ENCODE measurements around the gene PTK6.
A peak's percentile ranks its signal among the peaks of the same experiment; 100 is the strongest.

Gene PTK6

DNA sequence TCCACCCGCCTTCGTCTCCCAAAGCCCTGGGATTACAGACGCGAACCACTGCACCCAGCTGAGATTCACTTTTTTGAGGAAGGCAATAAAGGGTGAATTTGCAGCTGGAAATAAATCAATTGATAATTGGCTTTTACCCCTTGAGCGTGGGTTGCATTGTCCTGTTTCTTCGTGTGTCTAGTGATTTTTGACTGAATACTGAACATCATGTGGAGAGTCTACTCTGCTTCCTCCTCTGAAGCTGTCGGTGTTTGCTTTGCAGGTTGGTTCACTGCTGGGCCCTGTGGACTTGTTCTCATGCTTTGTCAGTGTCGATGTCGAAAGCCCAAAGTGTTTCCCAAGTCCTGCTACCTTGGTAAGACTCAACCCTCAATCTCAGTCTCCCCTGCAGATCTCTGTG, 32.5 kb downstream of the PTK6 start:
- no peak overlapping the region for H3K4me3 Mint-ChIP-seq
- no peak for ATAC-seq
- H3K9me3 Mint-ChIP-seq, result peaks cover 4% of the 10 kb centered on the region
- H3K36me3 Mint-ChIP-seq, result no peaks in the 10 kb centered on the region
- no peak overlapping the region for H3K27ac Mint-ChIP-seq
- no peaks in the 10 kb centered on the region for H3K4me1 Mint-ChIP-seq
- H3K27me3 Mint-ChIP-seq, result peaks cover 41% of the 10 kb centered on the region

DNA sequence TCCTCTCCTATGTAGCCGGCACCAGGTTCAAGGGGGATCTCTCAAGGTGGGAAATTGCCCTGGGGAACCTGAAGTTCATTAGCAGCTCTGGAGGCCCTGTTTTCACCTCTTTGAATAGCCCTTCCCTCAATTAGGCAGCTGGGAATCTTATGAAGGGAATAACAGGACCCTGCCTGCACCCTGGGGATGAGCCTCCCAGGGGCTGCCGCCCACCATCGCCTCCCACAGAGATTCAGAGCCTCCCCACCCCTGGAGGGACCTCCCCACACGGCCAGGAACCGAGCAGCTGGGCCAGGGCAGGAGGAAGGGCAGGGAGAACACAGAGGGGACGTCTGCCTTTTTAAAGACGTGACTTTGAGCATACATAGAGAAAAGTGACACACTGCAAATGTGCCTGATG, 33.7 kb downstream of the PTK6 start:
- H3K36me3 Mint-ChIP-seq, result no peaks in the 10 kb centered on the region
- H3K4me3 Mint-ChIP-seq, result no peak overlapping the region
- no peak overlapping the region for H3K27ac Mint-ChIP-seq
- H3K9me3 Mint-ChIP-seq, result peaks cover 4% of the 10 kb centered on the region
- H3K27me3 Mint-ChIP-seq, result peaks cover 29% of the 10 kb centered on the region
- no peak for ATAC-seq
- no peaks in the 10 kb centered on the region for H3K4me1 Mint-ChIP-seq

DNA sequence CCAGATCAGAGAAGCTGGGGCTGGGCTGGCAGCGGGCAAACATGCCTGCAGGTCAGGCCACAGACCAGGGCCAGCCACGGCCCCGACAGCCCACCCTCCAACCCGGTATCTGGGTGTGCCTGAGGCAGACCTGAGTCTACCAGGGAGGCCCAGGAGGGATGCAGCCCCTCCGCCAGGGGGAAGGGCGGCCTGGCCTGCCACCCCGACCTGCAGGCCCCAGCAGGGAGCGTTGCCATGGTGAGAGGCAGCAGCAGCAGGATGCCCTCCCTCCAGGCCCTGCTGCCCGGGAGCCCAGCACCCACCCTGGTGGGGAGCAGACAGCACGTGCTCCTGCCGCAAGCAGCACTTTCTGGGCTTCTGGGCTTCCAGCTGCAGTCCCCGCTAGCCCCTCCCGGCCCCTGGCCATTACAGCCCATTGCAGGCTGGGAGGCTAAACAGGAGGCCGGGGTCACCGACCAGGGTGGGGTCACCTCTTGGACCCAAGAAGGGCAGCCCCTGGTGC, 34.5 kb downstream of the PTK6 start:
- ATAC-seq, result no peak
- no peak overlapping the region for H3K27ac Mint-ChIP-seq
- H3K9me3 Mint-ChIP-seq, result peaks cover 4% of the 10 kb centered on the region

GRCh38 chr20:63501818-63502670, 35.1 kb downstream of the PTK6 start:
- Mint-ChIP-seq H3K4me1 (peaks cover 3% of the 10 kb centered on the region), H3K36me3 (no peaks in the 10 kb centered on the region), H3K27ac (no peak overlapping the region), H3K9me3 (peaks cover 4% of the 10 kb centered on the region), H3K4me3 (no peak overlapping the region), H3K27me3 (peaks cover 30% of the 10 kb centered on the region)
- no peak for ATAC-seq

More for the DNA sequence above, 34.5 kb downstream of the PTK6 start:
- Mint-ChIP-seq H3K36me3 (no peaks in the 10 kb centered on the region), H3K4me3 (no peak overlapping the region), H3K27me3 (peaks cover 28% of the 10 kb centered on the region), H3K4me1 (no peaks in the 10 kb centered on the region)

GRCh38 chr20:63500902-63501817, 36.0 kb downstream of the PTK6 start:
- Mint-ChIP-seq H3K27ac (no peak overlapping the region), H3K4me3 (no peak overlapping the region), H3K36me3 (no peaks in the 10 kb centered on the region), H3K27me3 (peaks cover 32% of the 10 kb centered on the region), H3K4me1 (peaks cover 11% of the 10 kb centered on the region), H3K9me3 (peaks cover 4% of the 10 kb centered on the region)
- no peak for ATAC-seq

GRCh38 chr20:63500151-63500901, 36.9 kb downstream of the PTK6 start:
- no peak overlapping the region for H3K4me3 Mint-ChIP-seq
- H3K36me3 Mint-ChIP-seq, result no peaks in the 10 kb centered on the region
- H3K27me3 Mint-ChIP-seq, result peaks cover 35% of the 10 kb centered on the region
- H3K4me1 Mint-ChIP-seq, result peaks cover 13% of the 10 kb centered on the region
- peaks cover 4% of the 10 kb centered on the region for H3K9me3 Mint-ChIP-seq
- no peak overlapping the region for H3K27ac Mint-ChIP-seq
- ATAC-seq, result no peak

- ATAC-seq, result no peak
- no peak overlapping the region for H3K27ac Mint-ChIP-seq
- no peaks in the 10 kb centered on the region for H3K36me3 Mint-ChIP-seq
- peaks cover 28% of the 10 kb centered on the region for H3K27me3 Mint-ChIP-seq
- peaks cover 13% of the 10 kb centered on the region for H3K4me1 Mint-ChIP-seq
- H3K9me3 Mint-ChIP-seq, result no peaks in the 10 kb centered on the region
- peak overlapping the region; percentile 31 for H3K4me3 Mint-ChIP-seq
Measured at GRCh38 chr20:63499338-63499969, 37.7 kb downstream of the PTK6 start.

- no peaks in the 10 kb centered on the region for H3K9me3 Mint-ChIP-seq
Measured at GRCh38 chr20:63498960-63499337, 38.2 kb downstream of the PTK6 start, which contains the start of gene EEF1A2. Gene EEF1A2, minus strand, starts transcription at chr20:63499083. Its CDS starts 1,320 bp downstream, at chr20:63497763.

GRCh38 chr20:63497946-63498935, 38.9 kb downstream of the PTK6 start:
- Mint-ChIP-seq H3K27me3 (peaks cover 28% of the 10 kb centered on the region), H3K4me3 (peak overlapping the region; percentile 42)
- ATAC-seq, result peak; percentile 1

More at GRCh38 chr20:63498960-63499337, 38.2 kb downstream of the PTK6 start, which contains the start of gene EEF1A2:
- peak within 1 kb of the TSS; percentile 42 for H3K4me3 Mint-ChIP-seq
- peaks cover 28% of the 10 kb centered on the region for H3K27me3 Mint-ChIP-seq
- ATAC-seq, result peak; percentile 56
- no peaks in the 10 kb centered on the region for H3K36me3 Mint-ChIP-seq
- no peak within 1 kb of the TSS for H3K27ac Mint-ChIP-seq
- H3K4me1 Mint-ChIP-seq, result peaks cover 13% of the 10 kb centered on the region

DNA sequence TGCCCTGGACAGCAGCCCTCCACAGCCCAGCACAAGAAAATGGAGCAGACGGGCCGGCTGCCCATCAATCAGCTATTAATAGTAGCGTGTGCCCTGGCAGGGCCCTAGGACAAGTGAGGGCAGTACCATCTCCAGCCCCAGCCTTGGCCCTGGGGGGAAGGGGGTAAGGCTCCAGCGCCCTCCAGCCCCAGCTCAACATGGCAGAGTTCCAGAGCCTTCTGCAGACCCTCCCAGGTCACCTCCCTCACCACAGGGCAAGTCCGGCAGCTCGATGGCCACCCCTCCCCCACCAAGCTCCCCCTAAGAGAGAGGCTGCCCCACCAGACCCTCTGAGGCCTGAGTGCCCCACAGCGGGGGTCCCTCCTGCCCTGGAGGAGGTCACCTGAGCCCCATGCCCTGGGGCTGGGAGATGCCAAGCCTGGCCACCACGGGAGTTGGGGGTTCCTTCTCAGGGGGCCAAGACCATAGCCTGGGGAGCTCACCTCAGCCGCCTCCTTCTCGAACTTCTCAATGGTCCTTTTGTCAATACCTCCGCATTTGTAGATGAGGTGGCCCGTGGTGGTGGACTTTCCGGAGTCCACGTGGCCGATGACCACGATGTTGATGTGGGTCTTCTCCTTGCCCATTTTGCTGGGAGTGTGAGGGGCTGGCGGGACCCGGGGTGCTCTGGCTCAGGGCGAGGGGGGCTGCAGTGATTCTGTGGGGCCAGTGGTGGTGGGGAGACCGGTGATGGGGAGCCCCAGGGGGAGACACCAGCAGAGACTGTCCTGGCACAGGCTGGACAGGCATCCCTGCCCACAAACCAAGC, 39.8 kb downstream of the PTK6 start:
- H3K36me3 Mint-ChIP-seq, result no peaks in the 10 kb centered on the region
- H3K27ac Mint-ChIP-seq, result no peak overlapping the region
- peaks cover 5% of the 10 kb centered on the region for H3K9me3 Mint-ChIP-seq
- ATAC-seq, result no peak
- H3K27me3 Mint-ChIP-seq, result peaks cover 35% of the 10 kb centered on the region
- H3K4me1 Mint-ChIP-seq, result peaks cover 13% of the 10 kb centered on the region
- H3K4me3 Mint-ChIP-seq, result no peak overlapping the region

More at GRCh38 chr20:63497946-63498935, 38.9 kb downstream of the PTK6 start:
- Mint-ChIP-seq H3K9me3 (no peaks in the 10 kb centered on the region), H3K4me1 (peaks cover 13% of the 10 kb centered on the region), H3K36me3 (no peaks in the 10 kb centered on the region), H3K27ac (no peak overlapping the region)

GRCh38 chr20:63496596-63497120, 40.5 kb downstream of the PTK6 start:
- peaks cover 11% of the 10 kb centered on the region for H3K9me3 Mint-ChIP-seq
- peaks cover 13% of the 10 kb centered on the region for H3K4me1 Mint-ChIP-seq
- H3K4me3 Mint-ChIP-seq, result peak overlapping the region; percentile 59
- ATAC-seq, result no peak
- no peaks in the 10 kb centered on the region for H3K36me3 Mint-ChIP-seq
- peaks cover 42% of the 10 kb centered on the region for H3K27me3 Mint-ChIP-seq
- no peak overlapping the region for H3K27ac Mint-ChIP-seq

DNA sequence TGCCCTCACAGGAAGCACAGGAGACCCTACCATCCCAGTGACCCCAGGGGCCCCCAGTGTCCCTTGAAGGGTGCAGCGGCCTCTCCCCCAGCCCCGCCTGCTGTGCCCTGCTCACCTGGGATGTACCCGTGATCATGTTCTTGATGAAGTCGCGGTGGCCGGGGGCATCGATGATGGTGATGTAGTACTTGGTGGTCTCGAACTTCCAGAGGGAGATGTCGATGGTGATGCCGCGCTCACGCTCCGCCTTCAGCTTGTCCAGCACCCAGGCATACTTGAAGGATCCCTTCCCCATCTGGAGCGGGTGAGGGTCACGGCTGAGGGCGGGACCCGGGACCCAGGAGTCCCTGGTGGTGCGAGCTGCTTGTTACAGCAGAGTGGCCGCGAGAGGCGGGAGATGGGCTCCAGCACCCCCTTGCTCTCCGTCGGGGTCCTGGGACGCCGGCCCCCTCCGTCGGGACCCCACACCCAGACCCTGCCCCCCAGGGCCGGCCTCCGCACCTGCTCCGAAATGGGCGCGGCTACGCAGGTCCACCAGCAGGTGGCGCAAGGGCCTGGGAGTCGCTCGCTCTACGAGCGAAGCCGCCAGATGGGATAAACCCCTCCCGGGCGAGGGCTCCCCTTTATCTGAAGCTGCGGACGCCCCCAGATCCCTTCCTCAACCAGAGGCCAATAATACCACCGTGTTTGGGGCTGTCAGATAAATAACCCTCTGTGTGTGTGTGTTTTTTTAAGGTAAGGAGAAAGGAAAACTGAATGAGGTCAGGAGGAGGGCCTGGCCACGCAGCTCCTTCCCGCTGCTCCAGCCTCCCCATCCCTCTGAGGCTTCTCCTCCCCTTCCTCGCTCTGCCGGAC, 41.2 kb downstream of the PTK6 start:
- H3K9me3 Mint-ChIP-seq, result peaks cover 14% of the 10 kb centered on the region
- ATAC-seq, result peak; percentile 52
- H3K27ac Mint-ChIP-seq, result no peak overlapping the region
- H3K4me3 Mint-ChIP-seq, result peak overlapping the region; percentile 59
- H3K27me3 Mint-ChIP-seq, result peaks cover 49% of the 10 kb centered on the region
- H3K4me1 Mint-ChIP-seq, result peaks cover 13% of the 10 kb centered on the region
- H3K36me3 Mint-ChIP-seq, result no peaks in the 10 kb centered on the region
